Naive B cell (primary cell): ENCODE data around the gene NPTXR. TPM values are rescaled to one million over a fixed set of nuclear protein-coding genes. Genes with fewer than 3 reads are reported as not detected.
A peak's percentile ranks its signal among the peaks of the same experiment; 100 is the strongest.
"Not testable (repeated sequence)": the region's sequence is repeated elsewhere in the genome, so short reads cannot be mapped to it uniquely, and the experiment has no call there.

Experiments used
- ATAC-seq, 2 donors: fragments of 150-1000 bp; cut with Tn5 transposase; 2 replicates each; pipeline ENCODE4 v1.10.0; 2021; ENCODE audit warnings: low read depth in 2 of 2, mild to moderate bottlenecking in 2 of 2, moderate library complexity in 2 of 2
- DNase-seq: peaks from one replicate; pipeline ENCODE4 v3.0.0; 2022
- H3K27ac Mint-ChIP-seq, 6 donors: one replicate each; pipeline ENCODE4 v1.8.0; 2020 to 2022; ENCODE audit warnings: mild to moderate bottlenecking in 6 of 6, mixed read lengths in 6 of 6, moderate library complexity in 5 of 6, inconsistent platforms in 2 of 6
- H3K27me3 Mint-ChIP-seq, 3 donors: one replicate each; pipeline ENCODE4 v1.8.0; 2021 to 2022; ENCODE audit warnings: mixed read lengths in 3 of 3, mild to moderate bottlenecking in 1 of 3
- H3K36me3 Mint-ChIP-seq, 2 donors: one replicate each; pipeline ENCODE4 v1.8.0; 2020 to 2022; ENCODE audit warnings: mixed read lengths in 2 of 2, inconsistent platforms in 1 of 2, mild to moderate bottlenecking in 1 of 2
- H3K4me1 Mint-ChIP-seq, 3 donors: one replicate each; pipeline ENCODE4 v1.8.0; 2020 to 2022; ENCODE audit warnings: mixed read lengths in 3 of 3, inconsistent platforms in 1 of 3, mild to moderate bottlenecking in 1 of 3, moderate library complexity in 1 of 3
- H3K4me3 Mint-ChIP-seq, 8 donors: one replicate each; pipeline ENCODE4 v1.8.0; 2020 to 2022; ENCODE audit warnings: mild to moderate bottlenecking in 8 of 8, mixed read lengths in 8 of 8, moderate library complexity in 8 of 8, inconsistent platforms in 2 of 8
- H3K9me3 Mint-ChIP-seq, 7 donors: one replicate each; pipeline ENCODE4 v1.8.0; 2020 to 2022; ENCODE audit warnings: mixed read lengths in 7 of 7, mild to moderate bottlenecking in 5 of 7, inconsistent platforms in 2 of 7, moderate library complexity in 1 of 7
- polyA plus RNA-seq, 6 donors: library from polyadenylated mRNA; unstranded; fragments of 300-500 nt; fragmentation: Illumina TruSeq; gene quantifications; one replicate each; pipeline ENCODE4 v1.2.3, GENCODE V29; 2021; ENCODE audit warnings: low read depth in 6 of 6

NPTXR gene
- polyA plus RNA-seq, 6 donors from 2014 or later, result 0.05 to 0.17 (median 0.11) TPM; not detected in 3

DNA sequence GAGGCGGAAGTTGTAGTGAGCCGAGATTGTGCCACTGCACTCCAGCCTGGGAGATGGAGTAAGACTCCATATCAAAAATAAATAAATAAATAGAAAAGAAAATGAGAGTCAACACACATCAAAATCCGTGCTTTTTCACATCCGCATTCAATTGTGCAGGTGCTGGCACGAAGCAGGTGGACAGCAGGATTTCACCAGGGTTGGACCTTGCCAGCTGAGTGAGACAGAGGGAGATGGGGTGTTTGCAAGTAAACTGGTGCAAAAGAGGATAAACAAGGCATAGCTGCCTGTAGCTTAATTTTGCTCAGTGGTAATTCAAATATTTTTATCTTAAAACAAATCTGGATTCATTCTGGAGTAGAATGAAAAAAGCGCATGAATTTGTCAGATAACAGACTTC is 26.6 kb downstream of the NPTXR start:
- Mint-ChIP-seq H3K27ac (no peak overlapping the region), H3K9me3 (no peaks in the 10 kb centered on the region), H3K4me3 (no peak overlapping the region), H3K27me3 (peaks cover 14 to 56% (median 41%) of the 10 kb centered on the region in 3 donors), H3K4me1 (no peaks in the 10 kb centered on the region), H3K36me3 (no peaks in the 10 kb centered on the region)
- DNase-seq, result no peak
- ATAC-seq, result no peak

DNA sequence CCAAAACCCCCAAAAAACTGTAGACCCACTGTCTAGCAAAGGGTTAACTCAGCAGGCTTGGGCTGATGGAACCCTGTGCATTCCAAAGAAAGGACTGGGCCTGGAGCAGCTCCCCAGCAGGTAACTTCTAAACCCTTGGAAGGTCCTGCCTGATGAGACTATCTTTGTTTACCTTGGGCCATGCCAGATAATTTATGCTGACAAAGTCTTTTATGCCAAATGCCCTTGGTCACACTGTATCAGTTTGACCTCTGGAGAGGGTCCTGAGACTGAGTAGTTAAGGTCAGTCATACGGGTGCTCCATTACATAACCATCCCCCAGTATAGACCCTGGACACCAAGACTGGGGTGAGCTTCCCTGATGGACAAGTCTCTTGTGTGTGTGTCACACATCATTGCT is 28.0 kb downstream of the NPTXR start:
- Mint-ChIP-seq H3K27ac (no peak overlapping the region), H3K36me3 (peaks cover 0 to 8% of the 10 kb centered on the region in 2 donors), H3K9me3 (peaks cover 0 to 6% (median 4%) of the 10 kb centered on the region in 7 donors), H3K27me3 (peaks cover 19 to 65% (median 48%) of the 10 kb centered on the region in 3 donors), H3K4me1 (no peaks in the 10 kb centered on the region), H3K4me3 (no peak overlapping the region)
- ATAC-seq, result no peak
- DNase-seq, result no peak

DNA sequence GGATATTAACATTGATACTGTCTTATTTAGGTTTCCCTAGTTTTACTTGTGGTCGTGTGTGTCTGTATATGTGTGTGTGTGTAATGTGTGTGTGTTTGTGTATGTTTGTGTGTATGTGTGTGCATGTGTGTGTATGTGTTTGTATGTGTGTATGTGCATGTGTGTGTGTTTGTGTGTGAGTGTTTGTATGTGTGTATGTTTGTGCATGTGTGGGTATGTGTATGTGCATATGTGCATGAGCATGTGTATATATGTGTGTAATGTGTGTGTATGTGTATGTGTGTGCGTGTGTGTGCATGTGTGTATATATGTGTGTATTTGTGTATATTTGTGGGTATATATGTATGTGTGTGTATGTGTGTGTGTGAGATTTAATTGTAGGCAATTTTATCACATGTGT is 32.6 kb downstream of the NPTXR start:
- peaks cover 11 to 27% (median 14%) of the 10 kb centered on the region in 7 donors for H3K9me3 Mint-ChIP-seq
- no peak overlapping the region for H3K27ac Mint-ChIP-seq
- H3K36me3 Mint-ChIP-seq, result peaks cover 11 to 22% of the 10 kb centered on the region in 2 donors
- DNase-seq (no peak), ATAC-seq (no peak)
- no peak overlapping the region for H3K4me3 Mint-ChIP-seq
- H3K4me1 Mint-ChIP-seq, result no peaks in the 10 kb centered on the region
- peaks cover 16 to 53% (median 47%) of the 10 kb centered on the region in 3 donors for H3K27me3 Mint-ChIP-seq

DNA sequence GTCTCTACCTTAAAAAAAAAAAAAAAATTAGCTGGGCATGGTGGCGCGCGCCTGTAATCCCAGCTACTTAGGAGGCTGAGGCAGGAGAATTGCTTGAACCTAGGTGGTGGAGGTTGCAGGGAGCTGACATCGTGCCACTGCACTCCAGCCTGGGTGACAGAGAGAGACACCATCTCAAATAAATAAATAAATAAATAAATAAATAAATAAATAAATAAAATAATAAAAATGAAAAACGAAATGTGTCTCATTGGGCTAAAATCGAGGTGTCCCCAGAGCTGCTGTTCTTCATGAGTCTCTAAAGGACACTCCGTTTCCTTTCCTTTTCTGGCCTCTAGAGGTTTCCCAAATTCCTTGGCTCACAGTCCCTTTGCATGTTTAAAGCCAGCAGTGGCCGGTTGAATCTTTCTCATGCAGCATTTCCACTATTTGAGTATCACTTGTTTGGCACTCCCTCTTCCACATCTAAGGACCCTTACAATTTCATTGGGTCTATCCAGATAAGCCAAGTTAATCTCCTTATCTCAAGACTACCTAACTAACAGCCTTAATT is 38.7 kb downstream of the NPTXR start:
- not testable (repeated sequence) for H3K4me3 Mint-ChIP-seq, ATAC-seq, H3K4me1 Mint-ChIP-seq, DNase-seq
- H3K27me3 Mint-ChIP-seq, result peaks cover 16 to 52% (median 52%) of the 10 kb centered on the region in 3 donors
- peaks cover 8 to 14% of the 10 kb centered on the region in 2 donors for H3K36me3 Mint-ChIP-seq
- peaks cover 5 to 15% (median 7%) of the 10 kb centered on the region in 7 donors for H3K9me3 Mint-ChIP-seq
- H3K27ac Mint-ChIP-seq, result peak overlapping the region in 1 of 6 donors; percentile 32

DNA sequence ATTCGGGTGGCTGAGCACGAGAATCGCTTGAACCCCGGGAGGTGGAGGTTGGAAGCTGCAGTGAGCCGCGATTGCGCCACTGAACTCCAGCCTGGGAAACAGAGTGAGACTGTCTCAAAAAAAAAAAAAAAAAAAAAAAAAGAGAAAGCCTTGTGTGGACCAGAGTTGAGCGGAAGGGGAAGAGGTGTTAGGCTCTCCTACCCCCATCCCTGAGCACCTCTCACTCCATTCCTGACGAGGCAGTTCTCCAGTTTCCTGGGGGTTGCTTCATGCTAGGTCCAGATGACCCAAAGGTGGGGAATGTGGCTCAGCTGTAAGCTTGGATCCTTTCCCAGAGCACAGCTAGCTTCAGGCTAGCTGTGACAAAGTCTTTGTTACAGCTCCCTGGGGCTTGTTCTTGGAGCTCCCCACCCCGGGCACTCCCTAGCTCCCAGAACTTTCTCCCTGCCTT is 41.1 kb downstream of the NPTXR start:
- no peak overlapping the region for H3K4me3 Mint-ChIP-seq
- no peak overlapping the region for H3K27ac Mint-ChIP-seq
- H3K4me1 Mint-ChIP-seq, result peaks cover 7 to 9% (median 9%) of the 10 kb centered on the region in 3 donors
- peaks cover 33 to 63% (median 60%) of the 10 kb centered on the region in 3 donors for H3K27me3 Mint-ChIP-seq
- peaks cover 8 to 11% of the 10 kb centered on the region in 2 donors for H3K36me3 Mint-ChIP-seq
- DNase-seq, result no peak
- H3K9me3 Mint-ChIP-seq, result peaks cover 0 to 11% (median 9%) of the 10 kb centered on the region in 7 donors
- no peak for ATAC-seq

DNA sequence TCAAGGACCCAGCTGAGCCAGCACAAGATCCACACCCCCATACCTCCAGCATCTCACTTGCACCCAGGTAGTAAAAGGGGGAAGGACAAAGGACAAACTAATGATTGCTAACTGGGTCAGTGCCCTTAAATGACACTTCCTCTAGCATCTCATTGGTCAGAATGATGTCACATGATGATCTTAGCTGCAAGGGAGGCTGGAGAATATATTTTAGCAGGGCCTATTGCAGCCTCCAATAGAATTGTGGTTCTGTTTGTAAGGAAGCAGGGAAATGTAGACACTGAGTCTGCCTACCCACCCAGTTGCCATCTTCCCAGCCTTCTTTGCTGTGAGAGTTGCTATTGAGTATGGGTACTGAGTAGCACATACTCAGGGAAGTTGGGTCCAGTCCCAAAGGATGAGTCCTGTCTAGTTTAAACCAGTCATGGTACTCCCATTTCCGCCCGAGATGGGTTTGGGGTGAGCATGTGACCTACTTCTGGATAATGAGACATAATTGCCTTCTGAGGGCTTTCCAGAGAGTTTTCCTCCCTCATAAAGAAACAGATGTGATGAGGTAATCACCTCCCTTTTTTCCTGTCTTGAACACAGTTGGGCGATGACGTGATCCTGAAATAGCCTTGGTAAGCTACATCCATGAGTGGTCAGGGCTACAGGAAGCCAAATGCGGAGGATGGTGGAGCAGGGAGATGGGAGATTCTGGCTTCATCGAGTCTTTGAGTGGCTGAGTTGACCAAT is 44.4 kb downstream of the NPTXR start:
- H3K4me1 Mint-ChIP-seq, result peaks cover 7 to 18% (median 12%) of the 10 kb centered on the region in 3 donors
- no peak overlapping the region for H3K4me3 Mint-ChIP-seq
- H3K27me3 Mint-ChIP-seq, result peaks cover 33 to 80% (median 79%) of the 10 kb centered on the region in 3 donors
- DNase-seq, result no peak
- no peak overlapping the region for H3K27ac Mint-ChIP-seq
- H3K9me3 Mint-ChIP-seq, result peaks cover 0 to 11% (median 9%) of the 10 kb centered on the region in 7 donors
- peaks cover 8 to 11% of the 10 kb centered on the region in 2 donors for H3K36me3 Mint-ChIP-seq
- ATAC-seq, result no peak

DNA sequence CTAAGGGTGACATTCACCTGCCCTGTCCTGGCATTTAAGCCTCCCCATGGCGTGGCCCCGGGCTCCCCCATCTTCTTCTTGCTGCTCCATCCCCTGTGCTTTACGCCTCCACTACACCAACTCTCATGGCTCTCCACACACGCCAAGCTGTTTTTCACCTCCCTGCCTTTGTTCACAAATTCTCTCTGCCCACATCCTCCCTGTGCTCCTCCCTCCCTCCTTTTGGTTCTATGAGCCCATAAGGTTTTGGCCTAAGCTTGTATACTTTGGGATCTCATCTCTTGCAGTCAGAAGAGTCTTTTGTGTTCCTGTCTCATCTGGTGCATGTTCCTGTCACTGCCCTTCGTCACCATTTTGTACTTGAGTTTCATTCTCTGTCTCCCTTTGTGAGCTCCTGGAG is 45.3 kb downstream of the NPTXR start:
- DNase-seq, result no peak
- peaks cover 30 to 70% (median 69%) of the 10 kb centered on the region in 3 donors for H3K27me3 Mint-ChIP-seq
- H3K27ac Mint-ChIP-seq, result no peak overlapping the region
- ATAC-seq, result no peak
- peaks cover 3 to 19% (median 9%) of the 10 kb centered on the region in 3 donors for H3K4me1 Mint-ChIP-seq
- peaks cover 0 to 11% (median 9%) of the 10 kb centered on the region in 7 donors for H3K9me3 Mint-ChIP-seq
- no peak overlapping the region for H3K4me3 Mint-ChIP-seq
- peaks cover 8 to 11% of the 10 kb centered on the region in 2 donors for H3K36me3 Mint-ChIP-seq

DNA sequence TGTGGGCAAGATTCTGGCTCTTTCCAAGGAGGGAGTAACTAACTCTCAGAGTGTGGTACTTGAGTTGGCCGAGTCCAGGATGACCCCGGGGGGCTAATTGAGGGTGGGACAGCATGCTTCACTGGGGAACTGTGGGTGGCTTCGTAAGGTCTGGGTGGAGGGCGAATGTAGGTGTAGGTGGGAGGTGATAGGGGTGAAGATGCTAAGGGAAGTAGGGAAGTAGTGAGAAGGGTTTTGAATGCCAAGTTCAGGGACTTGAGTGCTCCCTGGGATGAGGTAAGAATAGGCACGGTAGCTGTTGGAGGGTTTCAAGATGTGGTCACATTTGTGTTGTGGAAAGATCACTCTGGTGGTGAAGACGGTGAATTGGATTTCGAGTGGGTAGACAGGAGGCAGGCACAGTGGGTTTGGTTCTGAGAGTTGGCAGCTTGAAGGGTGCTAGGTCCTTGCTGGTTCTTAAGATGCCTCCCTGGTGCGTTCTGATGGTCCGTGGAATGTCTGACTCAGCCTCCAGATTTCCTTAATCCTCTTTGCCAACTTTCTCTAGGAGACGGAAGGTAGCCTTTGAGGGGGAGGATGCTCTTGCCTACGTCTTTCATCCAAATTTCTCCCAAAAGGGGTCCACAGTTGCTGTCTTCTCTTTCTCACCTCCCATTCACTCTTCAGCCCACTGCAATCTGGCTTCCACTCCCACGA is 47.4 kb downstream of the NPTXR start:
- Mint-ChIP-seq H3K9me3 (peaks cover 0 to 11% (median 9%) of the 10 kb centered on the region in 7 donors), H3K27me3 (peaks cover 28 to 53% (median 50%) of the 10 kb centered on the region in 3 donors), H3K36me3 (peaks cover 3 to 11% of the 10 kb centered on the region in 2 donors), H3K4me3 (no peak overlapping the region), H3K27ac (peak overlapping the region in 2 of 6 donors; percentile 14 to 89), H3K4me1 (peaks cover 7 to 22% (median 8%) of the 10 kb centered on the region in 3 donors)
- no peak for DNase-seq
- ATAC-seq, result no peak

DNA sequence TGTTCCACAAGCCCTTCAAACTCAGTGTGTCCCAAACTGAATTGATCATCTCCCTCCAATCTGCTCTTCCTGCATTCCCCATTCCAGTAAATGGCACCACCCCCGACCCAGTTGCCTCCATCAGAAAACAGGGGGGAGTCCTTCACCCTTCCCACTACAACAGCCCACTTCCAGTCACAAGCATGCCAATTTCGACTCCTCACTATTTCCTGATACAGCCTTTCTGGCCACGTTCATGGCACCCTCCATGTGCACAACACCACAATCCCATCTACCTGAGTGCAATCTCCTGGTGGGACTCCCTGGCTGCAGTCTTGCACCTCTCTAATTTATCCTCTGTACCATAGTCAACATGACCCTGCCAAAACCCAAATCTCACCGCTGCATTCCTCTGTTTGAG is 48.3 kb downstream of the NPTXR start:
- peak overlapping the region in 4 of 6 donors; percentile 14 to 89 (median 70) for H3K27ac Mint-ChIP-seq
- peak overlapping the region in 2 of 8 donors; percentile 3 to 20 for H3K4me3 Mint-ChIP-seq
- peaks cover 7 to 22% (median 8%) of the 10 kb centered on the region in 3 donors for H3K4me1 Mint-ChIP-seq

DNA sequence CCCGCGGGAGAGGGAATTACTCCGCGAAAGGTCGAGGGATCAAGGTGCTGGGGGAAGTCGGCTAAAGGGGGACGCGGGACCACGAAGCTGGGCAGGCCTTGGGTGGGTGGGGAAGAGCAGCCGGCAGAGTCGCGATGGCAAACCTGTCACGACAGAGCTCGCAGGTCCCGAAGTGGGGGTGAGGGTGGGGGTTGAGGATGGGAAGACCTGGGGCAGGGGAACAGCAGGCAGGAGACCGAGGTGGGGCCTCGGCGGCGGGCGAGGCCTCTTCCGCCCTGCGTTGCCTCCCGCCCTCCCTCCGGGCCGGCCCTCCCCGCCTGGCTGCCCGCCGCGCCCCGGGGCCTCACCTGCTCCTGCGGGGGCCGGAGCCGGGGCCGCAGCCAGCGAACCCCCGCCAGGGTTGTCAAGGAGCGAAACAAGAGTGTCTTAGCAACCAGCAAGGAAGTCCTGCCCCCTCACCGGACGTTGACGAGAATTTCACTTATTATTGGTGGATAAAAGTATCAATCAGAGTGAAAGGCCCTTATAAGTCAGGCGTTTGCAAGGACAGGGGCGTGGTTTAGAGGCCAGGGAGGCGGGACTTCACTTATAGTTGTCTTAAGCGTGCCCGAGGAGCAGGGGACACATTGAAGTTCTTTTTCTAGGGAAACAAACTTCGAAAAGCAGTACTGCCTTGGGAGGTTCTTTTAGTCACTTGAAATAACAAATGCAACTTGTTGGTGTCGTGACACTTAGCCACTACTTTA is 49.9 kb downstream of the NPTXR start, which contains the start of gene DNAL4:
DNAL4 (minus strand) TSS at position 423 of the 746 bp plus-strand sequence. CDS start 11,412 bp downstream, outside the sequence.
- Mint-ChIP-seq H3K27me3 (peaks cover 16 to 33% (median 32%) of the 10 kb centered on the region in 3 donors), H3K36me3 (peaks cover 0 to 9% of the 10 kb centered on the region in 2 donors), H3K4me3 (peak within 1 kb of the TSS; percentile 84 to 97 (median 95)), H3K27ac (peak within 1 kb of the TSS; percentile 93 to 96 (median 96)), H3K4me1 (peaks cover 7 to 22% (median 8%) of the 10 kb centered on the region in 3 donors), H3K9me3 (peaks cover 0 to 5% (median 0%) of the 10 kb centered on the region in 7 donors)
- peak; percentile 96 for DNase-seq
- ATAC-seq, result peak; percentile 96

More for the DNA sequence above, 48.3 kb downstream of the NPTXR start:
- peaks cover 0 to 11% (median 9%) of the 10 kb centered on the region in 7 donors for H3K9me3 Mint-ChIP-seq
- ATAC-seq (no peak), DNase-seq (no peak)
- peaks cover 28 to 45% (median 42%) of the 10 kb centered on the region in 3 donors for H3K27me3 Mint-ChIP-seq
- peaks cover 0 to 11% of the 10 kb centered on the region in 2 donors for H3K36me3 Mint-ChIP-seq

DNA sequence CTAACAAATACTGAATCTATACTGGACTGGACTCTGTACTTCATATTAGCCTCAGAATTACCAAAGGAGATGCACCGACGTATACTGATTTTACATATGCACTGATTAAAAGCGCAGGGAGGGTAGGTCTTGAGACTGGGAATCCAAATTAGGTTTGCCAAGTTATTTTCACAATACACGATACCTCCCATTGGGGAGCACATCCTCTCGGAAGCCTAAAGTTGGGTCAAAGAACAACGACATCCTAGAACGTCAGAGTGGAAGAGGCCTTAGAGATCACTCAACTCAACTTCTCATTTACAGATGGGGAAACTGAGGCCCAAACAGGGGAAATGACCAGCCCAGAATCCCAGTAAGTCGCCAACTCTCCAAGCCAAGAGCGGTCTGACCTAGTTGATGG is 50.5 kb downstream of the NPTXR start:
- peak overlapping the region; percentile 93 to 96 (median 96) for H3K27ac Mint-ChIP-seq
- peak overlapping the region; percentile 84 to 97 (median 95) for H3K4me3 Mint-ChIP-seq
- DNase-seq, result no peak

DNA sequence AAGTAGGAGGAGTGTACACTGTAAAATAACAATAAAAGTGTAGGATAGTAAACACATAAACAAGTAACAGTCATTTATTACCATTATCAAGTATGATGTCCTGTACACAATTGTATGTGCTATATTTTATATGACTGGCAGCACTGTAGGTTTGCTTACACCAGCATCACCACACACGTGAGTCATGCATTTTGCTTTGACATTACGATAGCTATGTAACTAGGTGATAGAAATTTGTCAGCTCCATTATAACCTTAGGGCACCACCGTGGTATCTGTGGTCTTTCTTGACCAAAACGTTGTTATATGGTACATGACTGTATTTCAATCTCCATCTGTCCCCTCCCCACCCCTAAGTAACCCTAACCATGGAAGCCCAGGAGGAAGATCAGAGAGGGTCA is 51.0 kb downstream of the NPTXR start:
- DNase-seq (no peak), ATAC-seq (no peak)
- Mint-ChIP-seq H3K36me3 (no peaks in the 10 kb centered on the region), H3K27me3 (peaks cover 6 to 23% (median 21%) of the 10 kb centered on the region in 3 donors), H3K4me3 (peak overlapping the region; percentile 84 to 97 (median 95)), H3K9me3 (no peaks in the 10 kb centered on the region), H3K4me1 (peaks cover 7 to 22% (median 8%) of the 10 kb centered on the region in 3 donors), H3K27ac (peak overlapping the region; percentile 93 to 96 (median 96))

More for the DNA sequence above, 50.5 kb downstream of the NPTXR start:
- H3K27me3 Mint-ChIP-seq, result peaks cover 10 to 28% (median 26%) of the 10 kb centered on the region in 3 donors
- peaks cover 7 to 22% (median 8%) of the 10 kb centered on the region in 3 donors for H3K4me1 Mint-ChIP-seq
- H3K36me3 Mint-ChIP-seq, result peaks cover 0 to 3% of the 10 kb centered on the region in 2 donors
- H3K9me3 Mint-ChIP-seq, result peaks cover 0 to 3% (median 0%) of the 10 kb centered on the region in 7 donors
- ATAC-seq, result no peak
